SU-DHL-6 (cell line): ENCODE data around the gene TRIP13.

ENCODE experiments used
- EZH2phosphoT487 ChIP-seq: fragments of 200-600 bp; sonication (generic), shearing (Covaris generic); conservative IDR thresholded peaks from 2 replicates; pipeline ENCODE4 v1.6.1; 2018; ENCODE audit warnings: mild to moderate bottlenecking, antibody characterized with exemption, low read length, moderate library complexity, mixed read lengths
- TF ChIP-seq, protein P1 (sequence below): fragments of 200-600 bp; sonication (generic); IDR thresholded peaks from one replicate; pipeline ENCODE4 v1.5.1; 2017; ENCODE audit warnings: antibody characterized with exemption, mild to moderate bottlenecking, low read length, moderate library complexity; ENCODE audit not compliant: insufficient read depth, poor library complexity, severe bottlenecking

DNA sequence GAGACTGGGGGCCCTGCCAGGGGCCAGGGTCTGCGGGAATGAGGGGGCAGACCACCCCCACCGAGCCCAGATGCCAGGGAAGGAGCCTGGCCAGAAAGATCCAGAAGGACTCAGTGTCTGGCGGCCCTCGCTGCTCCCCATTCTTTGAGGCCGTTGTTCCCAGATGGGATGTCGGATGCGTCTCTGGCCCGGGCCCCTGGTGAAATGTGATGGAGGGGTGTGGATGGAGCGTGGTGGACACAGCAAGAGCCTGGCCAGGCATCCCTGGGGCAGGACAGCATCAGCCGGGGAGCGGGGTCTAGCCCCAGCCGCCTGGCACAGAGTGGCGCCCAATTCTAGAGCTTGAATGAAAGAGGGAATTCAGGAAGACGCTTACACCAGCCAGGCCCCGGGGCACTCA lies 69.7 kb downstream of the TRIP13 start:
- TF ChIP-seq, protein P1, sequence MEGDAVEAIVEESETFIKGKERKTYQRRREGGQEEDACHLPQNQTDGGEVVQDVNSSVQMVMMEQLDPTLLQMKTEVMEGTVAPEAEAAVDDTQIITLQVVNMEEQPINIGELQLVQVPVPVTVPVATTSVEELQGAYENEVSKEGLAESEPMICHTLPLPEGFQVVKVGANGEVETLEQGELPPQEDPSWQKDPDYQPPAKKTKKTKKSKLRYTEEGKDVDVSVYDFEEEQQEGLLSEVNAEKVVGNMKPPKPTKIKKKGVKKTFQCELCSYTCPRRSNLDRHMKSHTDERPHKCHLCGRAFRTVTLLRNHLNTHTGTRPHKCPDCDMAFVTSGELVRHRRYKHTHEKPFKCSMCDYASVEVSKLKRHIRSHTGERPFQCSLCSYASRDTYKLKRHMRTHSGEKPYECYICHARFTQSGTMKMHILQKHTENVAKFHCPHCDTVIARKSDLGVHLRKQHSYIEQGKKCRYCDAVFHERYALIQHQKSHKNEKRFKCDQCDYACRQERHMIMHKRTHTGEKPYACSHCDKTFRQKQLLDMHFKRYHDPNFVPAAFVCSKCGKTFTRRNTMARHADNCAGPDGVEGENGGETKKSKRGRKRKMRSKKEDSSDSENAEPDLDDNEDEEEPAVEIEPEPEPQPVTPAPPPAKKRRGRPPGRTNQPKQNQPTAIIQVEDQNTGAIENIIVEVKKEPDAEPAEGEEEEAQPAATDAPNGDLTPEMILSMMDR, result no peak
- TF ChIP-seq EZH2phosphoT487, result no peak
